HG03571 (cell line): ENCODE measurements around the gene CNST.
A peak's percentile ranks its signal among the peaks of the same experiment; 100 is the strongest.
"Not testable (repeated sequence)": the region's sequence is repeated elsewhere in the genome, so short reads cannot be mapped to it uniquely, and the experiment has no call there.

Experiments used
- ATAC-seq: cut with Tn5 transposase; IDR thresholded peaks from one replicate; pipeline ENCODE4 v1.9.1; 2021; ENCODE audit not compliant: unreplicated experiment

CNST gene

DNA sequence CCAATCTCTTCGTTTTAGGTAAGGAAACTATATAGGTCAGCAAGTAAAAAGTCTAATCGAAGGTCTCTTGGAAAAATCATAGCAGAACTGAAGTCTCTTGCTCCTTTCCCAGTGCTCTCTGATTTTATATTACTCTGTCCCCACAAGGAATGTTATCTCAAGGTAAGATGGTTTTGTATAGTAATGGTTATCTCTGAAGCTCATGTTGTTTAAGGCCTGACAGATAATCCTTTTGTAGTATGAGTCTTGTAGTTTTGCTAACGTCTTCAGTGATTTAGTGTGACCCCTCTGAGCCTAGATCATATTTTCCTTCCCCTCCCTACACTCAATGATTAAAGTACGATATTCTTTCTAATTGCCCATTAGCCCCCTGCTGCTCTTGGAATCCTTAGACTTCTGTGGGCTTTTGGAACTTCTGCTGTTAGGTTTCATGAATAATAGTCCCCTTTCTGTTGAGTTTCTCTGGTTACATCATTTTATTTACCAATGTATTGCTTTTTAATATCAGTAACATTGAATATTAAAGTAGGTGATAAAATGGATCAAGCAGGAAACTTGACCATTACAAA lies 52.1 kb downstream of the CNST start:
- no peak for ATAC-seq

DNA sequence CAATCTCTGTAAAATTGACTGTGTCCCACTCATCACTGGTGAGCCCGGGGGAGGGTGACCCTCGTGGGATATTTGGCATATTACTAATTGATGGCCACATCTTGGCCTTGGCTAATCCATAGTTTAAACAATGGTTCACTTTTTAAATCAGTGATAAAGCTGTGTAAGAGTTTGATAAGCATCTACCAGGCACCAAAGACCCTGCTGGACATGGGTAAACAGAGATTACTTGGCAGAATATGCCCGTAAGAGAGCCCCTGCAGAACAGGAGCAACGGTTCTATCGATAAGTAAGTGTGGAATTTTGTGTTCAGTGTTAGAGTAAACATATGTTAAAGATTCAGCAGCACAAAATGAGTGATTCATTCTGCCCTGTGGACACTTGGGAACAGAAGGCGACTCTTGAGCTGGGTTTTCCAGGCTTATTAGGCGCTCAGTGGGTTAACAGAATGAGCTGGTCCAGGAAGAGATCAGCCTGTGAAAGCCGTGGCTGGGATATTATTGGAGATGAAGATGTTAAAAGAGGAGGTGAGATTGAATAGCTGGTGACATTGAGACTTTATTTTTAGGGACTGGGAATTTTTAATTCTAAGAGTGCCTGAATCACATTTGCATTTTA lies 55.9 kb downstream of the CNST start:
- no peak for ATAC-seq

DNA sequence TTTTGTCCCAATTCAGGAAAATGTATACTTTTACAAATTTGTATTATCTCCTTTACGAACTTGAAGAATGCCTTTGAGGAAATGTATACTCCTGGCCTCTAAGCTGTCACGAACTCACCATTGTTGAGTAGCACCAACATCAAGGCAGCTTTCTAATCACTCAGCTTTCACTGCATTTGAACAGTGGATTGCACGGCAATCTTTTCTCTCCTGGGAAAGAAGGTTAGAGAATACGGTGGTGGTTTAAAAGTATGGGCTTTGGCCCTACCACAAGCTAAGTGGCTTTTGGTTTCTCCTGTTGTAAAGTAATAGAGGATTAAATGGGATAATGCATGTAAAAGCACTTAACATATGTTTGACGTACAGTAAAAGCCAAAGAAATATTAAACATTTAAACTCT lies 57.8 kb downstream of the CNST start:
- ATAC-seq, result no peak

DNA sequence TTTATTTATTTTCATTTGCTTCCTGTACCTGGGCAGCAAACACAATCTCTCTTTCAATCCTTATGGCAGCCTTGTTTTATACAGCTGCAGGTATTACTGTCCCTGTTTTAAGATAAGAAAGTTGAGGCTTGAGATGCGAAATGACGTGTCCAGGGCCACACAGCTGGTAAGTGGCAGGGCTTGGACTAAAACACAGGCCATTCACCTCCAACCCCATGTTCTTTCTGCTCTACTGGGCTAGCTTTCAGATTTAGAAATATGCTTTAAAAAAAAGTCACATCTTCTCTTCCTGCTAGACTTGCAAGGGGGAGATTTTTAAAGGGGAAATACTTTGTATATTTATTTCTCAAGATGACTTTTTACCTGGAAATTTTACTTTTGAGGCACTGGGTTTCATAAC lies 62.8 kb downstream of the CNST start:
- ATAC-seq, result peak; percentile 93

DNA sequence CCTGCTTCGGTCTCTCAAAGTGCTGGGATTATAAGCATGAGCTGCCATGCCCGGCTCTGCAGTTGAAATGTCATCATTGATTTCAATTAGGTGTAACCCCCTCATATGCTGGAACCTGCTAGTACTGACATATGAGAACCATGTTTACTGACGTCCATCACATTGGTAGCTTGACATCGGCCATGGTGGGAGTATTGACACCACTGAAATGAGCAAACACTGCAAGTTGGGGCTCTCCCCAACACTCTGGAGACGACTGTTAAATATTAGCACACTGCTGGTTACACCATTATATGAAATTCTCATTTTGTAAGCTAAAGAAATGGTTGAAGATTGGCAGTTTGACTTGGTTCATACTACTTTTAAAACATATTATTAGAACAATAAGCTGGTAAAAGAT lies 63.7 kb downstream of the CNST start:
- ATAC-seq, result no peak

DNA sequence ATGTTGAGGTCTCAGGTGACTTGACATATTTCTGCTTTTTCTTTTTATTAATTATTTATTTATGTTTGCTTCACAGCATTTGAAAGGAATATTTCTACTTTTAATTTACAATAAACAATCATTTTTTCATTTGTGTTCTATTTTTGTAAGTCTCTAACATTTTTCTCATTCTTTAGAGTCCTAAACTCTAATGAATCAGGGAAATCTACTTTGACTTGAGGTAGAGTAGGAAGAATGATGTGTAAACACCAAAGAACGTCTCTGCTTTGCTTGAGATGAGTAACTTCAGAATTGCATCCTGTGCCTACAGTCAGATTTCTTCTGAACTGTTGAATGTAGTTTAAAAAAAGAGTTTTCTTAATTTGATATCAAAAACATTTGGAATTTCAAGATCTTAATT lies 65.2 kb downstream of the CNST start:
- ATAC-seq, result no peak

DNA sequence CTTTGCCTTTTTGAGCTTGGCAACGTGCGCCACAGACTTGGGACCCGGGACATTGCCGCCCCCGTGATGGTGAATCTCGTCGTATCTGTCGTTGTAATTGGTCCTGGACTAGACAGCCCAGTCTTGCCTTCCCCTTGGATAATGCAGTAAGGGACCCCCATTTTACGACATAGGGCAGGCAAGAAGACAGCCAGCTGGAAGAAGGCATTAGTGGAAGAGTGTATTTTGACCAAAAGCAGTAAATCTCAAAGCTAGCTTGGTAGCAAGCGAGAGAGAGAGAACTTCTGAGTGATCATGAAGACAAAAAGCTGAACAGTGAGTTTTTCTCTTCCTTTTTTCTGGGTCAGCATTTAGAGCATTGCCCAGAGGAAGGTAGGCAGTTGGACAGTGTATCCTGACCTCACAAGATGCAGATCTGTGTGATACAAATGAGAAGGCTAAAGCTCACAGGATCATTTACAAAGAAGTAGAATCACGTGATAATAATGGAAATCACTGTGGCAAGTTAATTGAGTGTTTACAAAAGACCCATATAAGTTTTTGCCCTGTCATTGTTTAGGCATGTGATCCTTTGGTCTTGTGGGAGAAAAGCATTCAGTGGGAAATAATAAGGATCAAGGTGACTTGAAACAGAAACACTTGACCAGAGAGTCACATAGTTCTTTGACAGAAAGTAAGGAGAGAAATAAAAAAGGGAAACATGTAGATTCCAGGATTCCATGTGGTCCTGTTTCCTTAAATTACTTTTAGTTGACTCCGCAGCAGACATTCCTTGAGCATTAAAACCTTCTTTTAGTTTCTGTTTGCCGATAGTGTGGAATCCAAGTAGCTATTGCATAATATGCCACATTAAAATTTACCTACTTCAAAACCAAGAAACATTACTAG lies 66.3 kb downstream of the CNST start:
- ATAC-seq, result no peak

DNA sequence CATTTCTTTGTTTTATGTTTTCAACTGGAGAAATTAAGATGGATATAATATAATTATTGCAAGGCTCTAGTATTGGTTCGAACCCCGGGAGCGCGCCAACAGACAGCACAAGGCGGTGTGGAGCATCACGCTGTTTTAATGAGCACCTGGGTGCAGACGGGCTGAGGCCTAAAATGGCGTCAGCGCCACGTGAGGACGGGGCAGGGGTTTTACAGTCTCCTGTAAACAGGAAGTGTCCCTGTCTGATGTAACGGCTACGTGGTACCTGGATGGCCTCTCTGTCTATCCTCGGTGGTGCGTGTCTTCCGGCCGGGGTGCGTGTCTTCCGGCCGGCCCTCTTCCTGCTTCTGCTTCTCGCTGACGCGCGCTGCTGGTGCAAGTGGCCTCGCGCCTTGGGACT lies 68.4 kb downstream of the CNST start:
- ATAC-seq, result not testable (repeated sequence)

DNA sequence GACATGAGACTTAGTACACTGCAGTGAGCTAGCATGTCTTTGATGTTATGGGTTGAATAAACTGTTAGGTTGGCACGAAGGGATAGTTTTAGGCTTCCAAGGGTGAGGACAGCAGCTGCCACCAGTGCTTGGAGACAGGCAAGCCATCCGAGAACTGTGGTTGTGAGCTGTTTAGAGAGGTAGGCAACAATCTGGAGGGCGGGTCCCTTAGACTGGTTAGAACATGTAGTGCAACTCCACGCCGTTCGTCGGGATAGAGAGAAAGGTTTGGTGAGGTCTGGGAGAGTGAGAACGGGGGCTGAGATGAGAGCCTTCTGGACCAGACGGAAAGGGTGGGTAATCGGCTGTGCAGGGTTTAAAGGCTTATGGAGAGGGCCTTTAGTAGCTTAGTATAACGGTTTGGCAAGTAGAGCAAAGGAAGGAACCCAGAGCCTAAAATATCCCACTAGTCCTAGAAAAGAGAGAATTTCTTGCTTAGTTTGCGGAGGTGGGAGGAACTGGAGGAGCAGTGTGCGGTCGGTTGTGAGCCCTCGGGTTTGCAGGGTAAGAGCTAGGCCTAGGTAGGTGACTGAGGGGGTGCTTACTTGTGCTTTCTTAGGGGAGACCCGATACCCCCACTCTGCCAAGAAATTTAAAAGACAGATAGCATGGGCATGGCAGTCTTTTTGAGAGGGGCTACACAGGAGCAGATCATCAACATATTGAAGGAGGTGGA lies 72.8 kb downstream of the CNST start:
- ATAC-seq, result no peak

DNA sequence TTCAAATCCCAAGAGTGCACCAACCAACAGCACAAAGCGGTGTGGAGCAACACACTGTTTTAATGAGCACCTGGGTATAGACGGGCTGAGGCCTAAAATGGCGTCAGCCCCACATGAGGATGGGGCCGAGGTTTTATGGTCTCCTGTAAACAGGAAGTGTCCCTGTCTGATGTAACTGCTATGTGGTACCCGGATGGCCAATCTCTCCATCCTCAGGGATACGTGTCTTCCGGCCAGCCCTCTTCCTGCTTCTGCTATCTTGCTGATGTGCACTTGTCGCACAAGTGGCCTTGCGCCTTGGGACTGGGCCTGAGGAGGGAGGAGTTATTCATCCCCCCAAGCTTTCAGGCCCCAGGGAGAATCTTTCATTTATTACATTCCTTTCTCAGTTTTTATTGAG lies 73.5 kb downstream of the CNST start:
- ATAC-seq, result no peak

DNA sequence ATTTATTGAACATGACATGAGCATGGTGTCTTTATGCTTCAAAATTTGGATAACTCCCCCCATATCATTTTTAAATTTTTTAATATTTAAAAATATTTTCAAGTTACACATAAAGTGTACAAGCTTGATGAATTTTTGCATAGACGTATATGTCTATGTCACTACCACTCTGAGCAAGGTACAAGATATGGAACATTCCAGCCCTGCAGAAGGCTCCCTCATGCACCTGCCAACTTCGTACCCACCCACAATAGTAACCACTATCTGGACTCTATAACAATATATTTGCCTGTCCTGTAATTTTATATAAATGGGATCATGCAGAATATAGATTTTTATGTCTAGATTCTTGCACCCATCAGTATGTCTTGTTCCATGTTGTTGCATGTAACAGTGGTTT lies 74.5 kb downstream of the CNST start:
- ATAC-seq, result no peak

DNA sequence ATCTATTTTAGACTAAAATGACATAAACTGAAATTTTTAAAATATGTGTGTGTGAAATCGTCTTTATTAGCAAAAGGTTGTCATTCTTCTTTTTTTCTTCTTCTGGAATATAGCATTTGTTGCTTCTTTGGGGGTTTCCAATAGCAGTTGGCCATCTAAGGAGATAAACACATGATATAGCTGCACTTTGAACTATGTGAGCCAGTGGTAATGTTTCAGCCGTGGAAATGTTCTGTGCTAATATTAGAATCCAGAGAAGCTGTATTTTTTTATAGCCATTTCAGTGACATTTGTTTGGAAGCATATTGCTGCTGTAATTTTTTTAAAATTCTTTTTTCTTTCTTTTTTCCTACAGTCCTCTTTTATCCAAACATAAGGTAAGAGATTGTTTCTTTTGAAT lies 75.1 kb downstream of the CNST start:
- no peak for ATAC-seq

DNA sequence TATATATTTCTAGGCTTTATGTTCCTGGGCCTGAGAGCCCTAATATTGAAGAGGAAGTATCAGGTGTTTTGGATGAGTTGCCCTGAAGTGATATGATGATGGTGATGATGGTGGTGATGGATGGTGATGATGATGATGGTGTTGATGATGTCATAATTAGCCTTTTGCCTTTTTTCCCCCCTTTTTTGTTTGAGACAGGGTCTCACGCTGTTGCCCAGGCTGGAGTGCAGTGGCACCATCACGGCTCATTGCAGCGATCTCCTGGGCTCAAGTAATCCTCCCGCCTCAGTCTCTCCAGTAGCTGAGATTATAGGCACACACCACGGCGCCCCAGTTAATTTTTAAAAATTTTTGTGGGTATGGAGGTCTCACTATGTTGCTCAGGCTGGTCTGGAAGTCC lies 76.5 kb downstream of the CNST start:
- ATAC-seq, result no peak

DNA sequence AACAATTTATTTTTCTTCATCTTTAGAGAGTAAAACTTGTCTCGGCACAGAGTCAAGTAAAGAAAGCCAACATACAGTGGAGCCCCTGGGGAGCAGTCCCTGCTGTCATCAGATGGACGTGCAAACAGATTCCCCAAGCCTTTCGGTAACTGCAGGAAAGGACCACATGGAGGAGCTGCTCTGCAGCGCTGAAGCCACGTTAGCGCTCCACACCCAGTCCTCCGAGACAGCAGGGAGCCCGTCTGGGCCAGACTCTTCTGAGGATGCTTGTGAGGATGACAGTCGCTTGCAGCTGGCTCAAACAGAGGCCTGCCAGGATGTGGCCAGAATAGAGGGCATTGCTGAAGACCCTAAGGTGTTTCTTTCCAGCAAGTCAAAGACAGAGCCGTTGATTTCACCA lies 80.9 kb downstream of the CNST start:
- ATAC-seq, result no peak

DNA sequence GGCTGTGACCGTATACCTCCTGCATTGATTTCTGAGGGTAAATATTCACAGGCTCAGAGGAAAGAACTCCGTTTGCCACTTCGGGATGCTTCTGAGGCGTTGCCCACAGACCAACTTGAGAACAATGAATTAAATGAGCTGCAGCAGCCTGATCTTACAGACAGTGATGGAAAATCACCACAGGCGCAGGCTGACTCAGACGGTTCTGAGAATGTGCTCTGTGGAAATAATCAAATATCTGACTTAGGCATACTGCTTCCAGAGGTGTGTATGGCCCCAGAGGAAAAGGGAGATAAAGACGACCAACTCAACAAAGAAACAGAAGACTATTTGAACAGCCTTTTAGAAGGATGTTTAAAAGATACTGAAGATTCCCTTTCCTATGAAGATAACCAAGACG lies 81.3 kb downstream of the CNST start:
- no peak for ATAC-seq

DNA sequence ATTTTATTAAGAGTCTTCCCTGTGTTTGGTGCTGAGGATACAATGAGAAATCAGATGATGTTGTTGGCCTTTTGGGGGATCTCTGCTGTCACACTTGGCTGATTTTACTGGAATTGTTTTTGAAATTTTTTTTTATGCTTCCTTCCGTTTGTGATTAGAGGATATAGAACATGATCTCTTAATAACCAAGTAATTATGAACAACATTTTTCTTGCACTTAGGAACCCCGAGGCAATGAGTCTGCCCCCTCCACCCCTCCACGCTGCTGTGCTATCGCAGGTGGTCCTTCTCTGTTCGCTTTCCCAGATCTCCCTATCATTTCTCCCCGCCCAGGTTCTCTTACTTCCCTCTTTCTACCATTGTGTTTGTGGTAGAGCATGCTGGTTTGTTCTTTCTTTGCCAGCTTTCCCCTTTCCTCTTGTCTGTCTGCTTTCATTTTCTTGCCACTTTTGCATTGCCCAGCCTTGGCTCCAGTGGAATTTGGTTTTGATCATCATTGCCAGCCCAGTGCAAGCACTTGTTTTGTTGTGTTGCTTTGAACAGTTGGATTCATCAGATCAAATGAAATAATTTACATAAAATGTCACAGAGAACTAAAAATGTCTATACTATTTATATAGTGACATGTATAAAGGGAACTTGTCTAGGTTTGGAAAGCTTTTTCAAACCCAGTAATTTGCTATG lies 84.9 kb downstream of the CNST start:
- ATAC-seq, result no peak

DNA sequence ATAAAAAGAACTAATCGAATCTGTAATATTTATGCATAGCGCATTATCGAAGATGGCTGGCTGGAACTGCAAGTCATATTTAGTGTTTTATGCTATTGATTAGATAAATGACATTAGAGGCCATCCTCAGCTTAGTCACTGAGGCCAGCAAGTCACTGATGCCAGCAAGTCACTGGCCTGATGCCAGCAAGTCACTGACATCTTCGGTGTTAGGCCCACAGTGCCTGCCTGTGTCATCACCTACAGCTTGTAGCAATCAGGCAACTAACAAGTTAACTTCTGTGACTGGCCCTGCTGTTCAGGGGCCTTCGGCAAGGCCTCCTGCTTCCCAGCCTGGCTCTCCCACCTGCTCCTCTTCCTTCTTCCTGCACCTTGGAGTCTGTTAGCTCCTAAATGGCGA lies 92.3 kb downstream of the CNST start:
- no peak for ATAC-seq

DNA sequence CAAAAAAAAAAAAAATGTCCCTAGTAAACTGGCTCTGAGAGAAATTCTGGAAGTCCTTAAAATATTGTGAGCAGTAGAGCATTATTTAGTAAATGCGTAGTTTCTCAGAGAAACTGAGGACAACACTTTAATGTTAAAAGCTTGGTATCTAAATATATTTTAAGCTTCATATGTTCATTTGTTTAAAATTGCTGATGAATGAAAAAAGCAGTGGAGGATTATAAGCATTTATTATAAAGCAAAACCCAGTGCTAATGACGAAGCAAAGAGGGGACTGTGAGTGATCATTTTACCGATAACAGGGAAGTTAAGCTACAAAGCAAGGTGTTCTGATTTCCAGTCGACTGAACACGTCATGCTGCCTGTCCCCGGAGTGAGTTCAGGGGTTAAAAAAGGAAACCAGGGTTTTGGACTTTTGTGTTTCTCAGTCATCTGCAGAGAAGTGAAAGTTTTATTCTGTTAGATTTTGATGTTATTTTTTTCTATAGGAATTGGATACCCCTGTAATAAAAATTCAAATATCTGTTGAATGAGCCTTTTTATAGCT lies 93.4 kb downstream of the CNST start:
- ATAC-seq, result peak; percentile 48

DNA sequence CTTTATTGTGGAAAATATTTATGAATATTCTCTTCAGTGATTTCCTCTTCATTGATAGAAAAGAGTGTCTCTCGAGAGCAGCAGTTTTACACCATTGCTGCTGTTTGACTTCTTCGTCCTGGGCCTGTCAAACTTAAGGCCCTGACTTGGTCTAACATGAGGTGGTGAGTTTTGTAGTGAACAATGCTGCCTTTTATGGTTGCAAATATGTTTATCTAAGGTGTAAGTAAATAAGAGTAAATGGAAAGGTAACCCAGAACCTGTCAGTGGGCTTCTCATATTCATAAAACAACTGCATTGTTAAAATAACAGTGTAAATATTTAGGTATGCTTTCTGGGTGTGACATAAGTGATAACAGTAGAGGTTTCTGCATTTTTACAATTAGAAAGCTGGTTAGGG lies 95.2 kb downstream of the CNST start:
- ATAC-seq, result no peak

DNA sequence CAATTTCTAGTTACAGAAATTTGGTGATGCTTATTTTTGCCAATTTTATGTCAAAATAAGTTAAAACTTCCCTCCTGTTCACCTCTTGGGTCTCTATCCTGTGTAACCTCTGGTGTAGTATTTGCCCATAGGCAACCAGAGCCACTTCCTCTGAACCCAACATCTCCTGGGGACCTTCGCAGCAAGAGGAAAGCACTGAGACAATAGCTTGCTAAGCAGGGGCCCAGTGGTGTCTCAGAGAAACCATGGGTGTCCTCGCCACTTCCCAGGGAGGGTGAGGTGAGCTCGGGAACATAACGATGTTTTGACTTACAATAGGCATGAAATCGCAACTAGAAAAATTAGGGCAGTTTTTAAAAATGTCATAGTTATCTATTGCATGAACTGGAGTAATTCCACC lies 101.5 kb downstream of the CNST start:
- ATAC-seq, result no peak

DNA sequence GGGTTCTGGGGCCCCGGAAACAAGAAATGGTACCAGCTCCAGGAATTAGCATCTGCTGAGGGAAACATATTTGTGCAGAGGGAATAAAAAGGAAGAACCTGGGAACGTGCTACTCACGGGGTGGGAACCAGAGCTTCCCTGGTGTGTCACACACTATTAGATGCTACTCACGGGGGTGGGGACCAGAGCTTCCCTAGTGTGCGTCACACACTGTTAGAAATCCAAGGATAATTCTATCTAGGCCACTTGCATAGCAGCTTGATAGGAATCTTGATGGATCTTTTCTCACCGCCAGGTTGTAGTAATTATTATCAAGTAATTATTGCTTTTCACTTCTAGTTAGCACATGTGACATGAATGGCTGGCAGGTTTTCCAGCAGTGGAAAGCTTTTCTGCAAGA lies 103.4 kb downstream of the CNST start:
- ATAC-seq, result no peak
